NCI-H2227 treated with DMSO at 0.1 percent for 48 hours (cell line): ENCODE results near the gene HABP4.
A peak's percentile ranks its signal among the peaks of the same experiment; 100 is the strongest.

Experiments used
- DNase-seq: peaks from one replicate; lab custom pipeline; 2025; lab: John Stamatoyannopoulos, UW

The HABP4 gene

GRCh38 chr9:96449845-96450612, at the start of gene HABP4:
Gene HABP4 (plus strand): TSS chr9:96450169. CDS start chr9:96450280, 111 bp downstream.
- peak; percentile 90 for DNase-seq

GRCh38 chr9:96408409-96409280, 41.3 kb upstream of the HABP4 start:
- no peak for DNase-seq

GRCh38 chr9:96411129-96411838, 38.7 kb upstream of the HABP4 start:
- no peak for DNase-seq

- DNase-seq, result no peak
These were observed 37.6 kb upstream of the HABP4 start for GRCh38 chr9:96412174-96412913.

- peak; percentile 41 for DNase-seq
These were observed 36.4 kb upstream of the HABP4 start for GRCh38 chr9:96413302-96414221.

GRCh38 chr9:96417051-96417586, 32.9 kb upstream of the HABP4 start:
- peak; percentile 70 for DNase-seq

GRCh38 chr9:96417661-96418082, 32.3 kb upstream of the HABP4 start:
- no peak for DNase-seq

- DNase-seq, result peak; percentile 92
These were observed 31.7 kb upstream of the HABP4 start, which contains the start of gene ZNF367 for GRCh38 chr9:96418083-96418919. Gene ZNF367 (minus strand): TSS chr9:96418370. CDS start chr9:96418032, 338 bp downstream.

- peak; percentile 63 for DNase-seq
These were observed 30.9 kb upstream of the HABP4 start for GRCh38 chr9:96418920-96419690.

GRCh38 chr9:96419691-96419969, 30.3 kb upstream of the HABP4 start:
- DNase-seq, result no peak

- no peak for DNase-seq
These were observed 29.3 kb upstream of the HABP4 start for GRCh38 chr9:96420468-96421219.

GRCh38 chr9:96423322-96423984, 26.5 kb upstream of the HABP4 start:
- DNase-seq, result no peak

- no peak for DNase-seq
These were observed 26.0 kb upstream of the HABP4 start for GRCh38 chr9:96423985-96424336.

GRCh38 chr9:96425500-96426169, 24.3 kb upstream of the HABP4 start:
- no peak for DNase-seq

- DNase-seq, result no peak
These were observed 20.2 kb upstream of the HABP4 start for GRCh38 chr9:96429732-96430131.

- DNase-seq, result no peak
These were observed 19.6 kb upstream of the HABP4 start for GRCh38 chr9:96430377-96430776.

- DNase-seq, result no peak
These were observed 14.6 kb upstream of the HABP4 start for GRCh38 chr9:96435345-96435744.
